CMK (cell line): Measurements from ENCODE around the gene PHF2.

Experiments used
- DNase-seq: peaks from one replicate; pipeline ENCODE4 v3.0.0-alpha.2; 2010; ENCODE audit warnings: low read depth

Gene PHF2

DNA sequence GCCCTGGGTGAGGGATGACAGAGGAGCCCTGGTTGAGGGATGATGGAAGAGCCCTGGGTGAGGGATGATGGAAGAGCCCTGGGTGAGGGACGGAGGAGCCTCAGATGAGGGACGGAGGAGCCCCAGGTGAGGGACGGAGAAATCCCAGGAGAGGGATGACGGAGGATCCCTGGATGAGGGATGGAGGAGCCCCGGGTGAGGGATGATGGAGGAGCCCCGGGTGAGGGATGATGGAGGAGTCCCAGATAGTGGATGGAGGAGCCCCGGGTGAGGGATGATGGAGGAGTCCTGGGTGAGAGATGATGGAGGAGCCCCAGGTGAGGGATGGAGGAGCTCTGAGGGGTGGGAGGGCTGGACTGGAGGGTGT is 10.9 kb downstream of the PHF2 start:
- no peak for DNase-seq

DNA sequence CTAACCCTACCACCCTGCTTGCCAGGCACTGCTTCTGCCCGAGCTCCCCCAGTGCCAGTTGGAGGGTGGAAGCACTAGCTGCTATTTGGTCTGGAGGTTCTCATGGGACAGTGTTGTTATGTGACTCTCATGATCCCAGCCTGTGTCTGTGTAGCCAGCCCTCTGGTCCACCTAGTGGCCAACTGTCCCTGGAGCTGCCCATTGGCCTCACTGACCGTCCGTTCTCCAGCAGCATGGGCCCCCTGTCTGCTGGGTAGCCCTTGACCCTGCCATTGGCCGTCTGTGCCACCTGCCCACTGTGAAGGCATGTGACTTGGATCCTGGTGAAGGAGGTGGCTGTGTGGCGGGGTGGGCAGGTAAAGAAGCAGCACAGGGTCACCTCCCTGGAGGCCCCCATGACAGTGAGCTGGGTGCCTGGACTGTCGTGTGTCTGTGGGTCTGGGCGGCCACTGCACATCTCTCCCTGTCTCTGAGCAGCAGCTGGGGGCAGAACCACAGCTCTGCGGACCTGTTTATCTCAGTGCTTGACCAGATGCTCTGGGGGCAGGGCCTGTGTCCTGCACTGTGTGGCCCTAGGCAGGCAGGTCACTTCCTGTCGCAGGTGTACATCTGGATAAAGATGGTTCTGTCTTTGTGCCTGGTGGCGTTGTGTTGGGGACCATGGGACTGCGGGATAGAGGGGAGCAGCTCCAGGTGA is 11.4 kb downstream of the PHF2 start:
- no peak for DNase-seq

DNA sequence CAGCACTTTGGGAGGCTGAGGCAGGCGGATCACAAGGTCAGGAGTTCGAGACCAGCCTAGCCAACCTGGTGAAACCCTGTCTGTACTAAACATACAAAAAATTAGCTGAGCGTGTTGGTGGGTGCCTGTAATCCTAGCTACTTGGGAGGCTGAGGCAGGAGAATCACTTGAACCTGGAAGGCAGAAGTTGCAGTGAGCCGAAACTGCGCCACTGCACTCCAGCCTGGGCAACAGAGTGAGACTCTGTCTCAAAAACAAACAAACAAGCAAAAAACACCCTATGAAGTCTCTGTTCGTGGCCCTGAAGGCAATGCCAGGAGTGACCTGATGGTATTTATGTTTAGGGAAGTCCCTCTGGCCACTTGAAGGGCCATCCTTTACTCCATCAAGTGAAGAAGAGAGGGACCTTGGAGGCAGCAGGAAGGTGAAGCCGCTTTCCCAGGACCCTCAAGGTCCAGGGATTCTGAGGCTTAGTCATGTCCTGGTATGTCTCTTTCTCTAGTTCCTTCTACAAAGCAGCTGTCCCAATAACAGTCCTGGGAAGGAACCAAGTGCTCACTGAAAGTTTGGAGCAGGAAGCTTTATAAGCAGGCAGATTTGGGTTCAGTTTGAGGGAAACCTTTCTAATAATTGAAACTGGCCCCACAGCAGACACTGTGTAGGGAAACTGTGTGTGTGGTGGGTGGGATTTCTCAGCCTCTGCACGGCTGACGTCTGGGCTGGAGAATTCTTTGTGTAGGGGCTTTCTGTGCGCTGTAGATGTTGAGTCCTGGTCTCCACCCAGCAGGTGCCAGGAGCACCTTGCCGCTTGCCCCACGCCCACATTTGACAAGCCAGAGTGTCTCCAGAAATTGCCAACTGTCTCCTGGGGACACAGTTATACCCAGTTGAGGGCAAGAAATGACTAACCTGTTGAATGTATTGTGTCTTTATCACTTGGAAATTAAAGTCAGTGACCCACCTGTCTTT is 12.5 kb downstream of the PHF2 start:
- DNase-seq, result no peak

DNA sequence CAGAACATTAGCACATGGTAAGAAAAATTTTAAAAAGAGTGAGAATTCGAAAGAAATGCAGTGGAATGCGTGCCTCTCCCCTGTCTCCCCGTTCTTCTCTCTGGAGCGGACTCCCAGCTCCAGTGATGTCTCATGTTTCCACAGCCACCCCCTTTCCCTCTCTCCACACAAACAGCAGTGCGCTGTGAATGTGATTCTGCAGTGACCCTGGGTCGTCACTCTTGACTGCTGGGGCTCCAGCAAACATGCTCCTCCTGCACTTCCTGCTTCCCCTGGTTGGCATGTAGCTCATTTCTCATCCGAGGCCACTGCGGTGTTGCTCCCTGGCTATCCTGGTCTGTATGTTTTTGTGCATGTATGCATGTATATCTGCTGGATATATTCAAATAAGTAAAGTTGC is 13.3 kb downstream of the PHF2 start:
- no peak for DNase-seq

DNA sequence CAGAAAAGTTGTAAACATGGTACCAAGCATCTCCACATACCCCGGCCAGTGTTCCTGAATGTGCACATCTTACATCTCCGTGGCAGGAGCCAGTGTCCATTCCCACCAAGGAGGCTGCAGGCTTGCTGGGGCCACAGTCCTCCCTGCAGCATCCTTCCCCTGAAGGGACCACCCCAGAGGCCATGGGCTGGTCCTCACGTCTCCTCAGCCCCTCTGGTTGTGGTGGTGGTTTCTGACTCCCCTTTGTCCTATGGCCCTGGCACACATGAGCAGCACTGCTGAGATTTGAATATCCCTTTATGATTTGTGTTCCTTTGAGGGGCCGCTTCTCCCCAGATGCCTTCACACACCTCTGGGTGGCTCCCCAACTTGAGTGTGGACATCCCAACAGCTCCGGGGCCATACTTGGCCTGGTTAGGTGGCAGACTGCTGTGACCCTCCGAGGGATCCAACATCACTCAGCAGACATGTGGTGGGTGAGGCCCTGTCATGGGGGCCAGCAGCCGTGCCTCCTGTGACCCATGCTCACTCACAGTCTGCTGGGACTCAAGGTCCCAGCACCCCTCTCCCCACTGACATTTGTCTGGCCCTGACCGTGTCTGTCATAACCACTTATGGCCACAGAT is 14.3 kb downstream of the PHF2 start:
- no peak for DNase-seq

DNA sequence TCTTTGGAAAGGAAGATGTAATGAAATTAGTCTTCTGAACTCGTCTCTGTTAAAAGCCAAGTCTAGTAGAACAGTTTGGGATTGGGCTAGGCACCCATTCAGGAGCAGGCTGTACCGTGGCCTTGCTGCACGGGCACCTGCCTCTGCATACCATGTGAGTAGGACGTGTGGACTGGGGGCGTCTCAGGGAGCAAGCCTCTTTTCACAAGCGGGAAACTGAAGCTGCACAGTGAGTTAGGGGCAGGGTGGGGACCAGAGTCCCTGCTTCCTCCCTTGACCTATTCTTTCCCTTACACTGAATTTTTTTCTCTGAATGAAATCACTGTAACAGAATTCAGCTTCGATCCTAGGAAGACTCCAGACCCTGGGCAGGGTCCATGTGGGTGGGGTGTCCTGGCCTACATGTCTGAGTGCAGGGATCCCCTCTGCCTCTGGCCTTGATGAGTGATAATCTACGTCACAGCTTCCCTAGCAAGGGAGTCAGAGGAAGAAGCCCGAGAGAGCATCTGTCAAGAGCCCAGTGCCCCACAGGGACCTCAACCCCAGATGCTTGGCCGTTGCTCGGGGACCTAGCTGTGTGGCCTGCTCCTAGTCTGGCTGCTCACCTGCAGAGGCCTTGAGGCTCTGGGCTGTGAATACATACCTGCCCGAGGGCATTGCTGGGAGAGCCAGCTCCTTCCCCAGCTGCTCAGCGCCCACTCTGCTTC is 15.1 kb downstream of the PHF2 start:
- no peak for DNase-seq

DNA sequence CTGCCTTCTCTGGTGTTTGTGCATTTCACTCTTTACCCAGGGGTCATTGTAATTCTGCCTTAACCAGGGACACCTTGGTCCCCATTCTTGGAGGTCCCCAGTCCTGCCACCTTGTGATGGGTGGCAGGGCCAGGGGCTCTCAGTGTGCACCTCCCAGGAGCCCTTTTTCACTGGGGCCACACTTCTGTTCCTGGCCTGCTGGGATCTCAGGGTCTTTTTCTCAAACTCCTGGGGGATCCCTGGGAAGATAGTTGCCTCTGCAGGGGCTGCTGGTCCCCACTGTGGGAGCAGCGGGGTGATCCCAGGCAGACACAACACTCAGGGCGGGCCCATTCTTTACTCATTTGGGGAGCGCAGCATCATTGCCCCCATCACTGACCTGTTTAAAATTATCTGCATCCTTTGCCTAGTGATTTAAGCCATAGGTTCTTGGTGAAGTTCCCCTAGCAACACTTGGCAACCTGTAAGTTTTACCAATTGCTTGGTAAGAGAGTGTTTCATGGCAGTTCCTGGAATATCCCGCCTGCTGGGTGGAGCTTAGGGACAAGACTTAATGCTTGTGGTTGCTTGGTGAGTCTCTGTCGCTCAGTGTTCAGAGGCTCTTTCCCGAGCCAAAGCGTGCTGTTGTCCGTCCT is 15.7 kb downstream of the PHF2 start:
- DNase-seq, result no peak

DNA sequence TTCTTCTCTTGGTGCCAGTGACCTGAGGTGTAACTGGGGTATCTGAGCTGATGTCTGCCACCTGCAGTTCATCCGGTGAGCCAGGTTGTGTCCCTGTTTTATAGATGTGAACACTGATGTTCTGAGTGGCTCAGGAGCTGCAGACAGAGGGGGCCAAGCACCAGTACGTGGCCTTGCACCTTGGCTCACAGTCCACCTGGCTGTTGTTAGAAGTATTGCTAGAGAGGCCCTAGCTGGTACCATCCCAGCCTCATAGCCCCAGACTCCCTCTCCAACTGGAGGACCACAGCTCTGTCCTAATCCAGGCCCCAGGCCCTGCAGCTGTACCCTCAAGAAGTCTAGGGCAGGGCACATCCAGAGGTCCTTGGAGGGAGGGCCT is 16.2 kb downstream of the PHF2 start:
- DNase-seq, result no peak

DNA sequence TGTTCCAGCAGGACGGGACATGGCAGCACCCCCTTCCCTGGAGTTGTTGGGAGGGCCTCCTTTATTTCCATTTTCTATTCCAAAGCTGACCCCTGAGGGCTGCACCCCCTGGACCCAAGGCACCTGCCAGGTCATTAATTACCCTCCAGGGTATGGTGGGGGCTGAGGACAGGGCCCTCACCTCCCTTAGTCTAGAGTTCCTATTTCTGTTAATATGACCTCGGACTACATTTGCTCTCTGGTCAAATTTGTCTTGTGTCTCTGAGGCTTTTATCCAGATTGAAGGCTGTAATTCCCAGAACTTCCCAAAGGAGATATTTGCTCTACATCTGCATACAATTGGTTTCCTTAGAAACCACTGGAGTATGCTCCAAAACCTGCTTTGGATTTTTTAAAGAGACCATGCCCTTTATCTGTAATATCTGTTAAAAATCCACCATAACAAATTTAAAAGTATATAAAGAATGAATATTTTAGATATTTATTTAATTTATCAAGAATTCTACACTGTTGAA is 16.8 kb downstream of the PHF2 start:
- no peak for DNase-seq

DNA sequence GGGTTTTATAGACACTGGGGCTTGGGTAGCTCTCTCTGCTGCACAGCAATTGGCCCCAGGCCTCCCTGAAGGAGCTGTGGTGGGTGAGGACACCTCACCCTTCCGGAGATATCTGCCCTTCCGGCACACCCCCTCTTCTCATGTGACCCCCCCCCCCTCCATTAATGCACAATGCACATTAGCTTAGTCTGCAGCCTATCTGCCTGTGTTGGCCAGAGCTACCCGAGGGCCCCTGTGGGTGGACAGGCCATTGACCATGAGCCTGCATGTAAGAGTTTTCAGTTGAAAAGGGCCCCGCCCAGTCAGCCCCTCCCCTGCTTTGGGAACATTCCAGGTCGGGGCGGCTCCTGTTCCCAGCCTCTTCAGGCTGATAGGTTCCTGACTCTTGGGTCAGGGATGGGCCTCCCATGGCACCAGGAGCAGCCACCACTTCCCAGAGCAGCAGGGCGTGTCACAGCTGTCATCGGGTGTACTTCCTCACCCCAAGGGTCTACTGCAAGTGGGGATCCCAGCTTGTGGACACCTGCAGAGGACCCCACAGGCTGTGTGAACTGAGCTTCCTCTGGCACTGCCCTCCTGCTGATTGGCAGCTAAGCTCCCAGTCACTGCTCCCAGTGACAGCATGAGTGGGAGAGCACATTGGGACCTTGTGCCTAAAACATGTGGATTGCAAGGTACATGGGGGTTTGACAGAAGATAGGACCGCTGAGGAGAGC is 17.8 kb downstream of the PHF2 start:
- no peak for DNase-seq

DNA sequence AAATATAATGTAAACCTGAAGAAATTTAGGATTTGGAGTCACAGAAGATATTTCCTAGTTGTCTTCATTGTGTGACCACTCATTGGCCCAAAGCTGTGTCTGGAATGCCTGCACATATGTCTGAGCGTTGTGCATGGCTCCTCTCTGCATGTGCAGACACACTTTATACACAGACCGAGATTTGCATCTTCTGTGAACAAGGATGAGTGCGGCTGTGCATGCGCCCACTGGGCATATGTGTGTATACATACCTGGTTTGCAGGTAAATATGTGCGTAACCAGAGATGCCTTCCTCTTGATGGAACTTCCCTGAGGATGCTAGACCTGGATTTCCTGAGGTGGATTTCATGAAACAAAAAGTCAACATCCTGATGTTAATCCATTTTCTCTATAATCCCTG is 19.1 kb downstream of the PHF2 start:
- no peak for DNase-seq

DNA sequence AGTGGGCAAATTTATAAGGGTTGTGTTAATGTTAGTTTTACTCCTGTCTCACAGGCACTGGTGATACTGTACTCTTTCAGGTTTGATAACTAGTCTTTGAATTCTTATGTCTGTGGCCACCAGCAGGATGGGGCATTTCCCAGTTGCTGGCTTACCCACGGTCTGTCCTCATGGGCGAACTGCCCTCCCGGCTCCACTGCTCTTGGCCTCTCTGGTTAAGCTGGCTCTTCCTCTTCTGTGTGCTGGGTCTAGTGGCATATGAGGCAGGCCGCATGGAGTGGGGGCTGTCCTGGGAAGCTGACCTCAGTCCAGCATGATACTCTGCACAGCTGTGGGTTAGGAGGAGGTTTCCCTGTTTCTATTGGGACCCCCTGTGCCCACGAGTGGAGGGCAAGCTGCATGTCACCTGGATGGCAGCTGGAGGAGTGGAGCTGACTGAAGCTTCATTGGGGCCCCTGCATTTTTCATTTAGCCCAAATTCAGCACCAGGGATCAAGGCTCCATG is 19.5 kb downstream of the PHF2 start:
- DNase-seq, result no peak

DNA sequence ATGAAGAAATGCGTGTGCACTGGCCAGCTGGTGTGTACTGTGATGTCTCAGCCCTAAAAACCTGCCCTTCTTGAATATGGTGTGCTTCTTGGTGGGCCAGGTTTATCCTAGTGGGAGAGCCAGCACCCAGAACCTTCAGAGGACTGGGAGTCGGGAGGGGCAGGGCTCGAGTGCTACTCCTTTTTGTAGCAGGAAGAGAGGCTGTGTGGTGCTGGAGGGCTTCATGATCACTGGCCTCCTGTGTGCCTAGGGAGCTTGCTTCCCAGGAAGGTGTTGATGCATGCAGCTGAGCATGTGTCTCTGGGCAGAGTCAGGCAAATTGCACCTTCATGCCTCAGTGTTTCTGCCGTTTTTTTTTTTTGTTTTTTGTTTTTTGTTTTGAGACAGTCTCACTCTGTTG is 20.0 kb downstream of the PHF2 start:
- no peak for DNase-seq

DNA sequence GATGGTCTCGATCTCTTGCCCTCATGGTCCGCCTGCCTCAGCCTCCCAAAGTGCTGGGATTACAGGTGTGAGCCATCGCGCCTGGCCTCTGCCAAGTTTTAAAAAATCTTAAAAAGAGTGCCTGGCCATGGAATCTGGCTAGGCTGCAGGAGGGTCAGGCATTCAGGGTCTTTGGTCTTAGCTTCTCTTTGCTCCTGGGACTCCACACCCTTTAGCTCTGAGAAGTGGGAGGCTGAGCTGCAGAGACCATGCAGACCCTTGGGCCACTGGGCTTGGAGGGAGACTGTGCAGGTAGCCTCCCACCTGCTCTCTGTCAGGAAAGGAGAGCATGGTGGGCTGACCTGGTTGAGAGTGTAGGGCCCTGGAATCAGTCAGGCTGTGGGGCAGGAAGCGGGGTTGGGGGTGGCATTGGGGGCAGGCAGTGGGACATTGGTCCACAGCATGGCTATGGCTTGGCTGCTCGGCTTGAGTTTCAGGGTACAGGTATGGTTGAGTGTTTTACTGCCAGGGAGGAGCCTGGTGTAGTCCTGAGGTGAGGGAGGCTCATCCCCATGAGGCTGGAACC is 20.8 kb downstream of the PHF2 start:
- no peak for DNase-seq

DNA sequence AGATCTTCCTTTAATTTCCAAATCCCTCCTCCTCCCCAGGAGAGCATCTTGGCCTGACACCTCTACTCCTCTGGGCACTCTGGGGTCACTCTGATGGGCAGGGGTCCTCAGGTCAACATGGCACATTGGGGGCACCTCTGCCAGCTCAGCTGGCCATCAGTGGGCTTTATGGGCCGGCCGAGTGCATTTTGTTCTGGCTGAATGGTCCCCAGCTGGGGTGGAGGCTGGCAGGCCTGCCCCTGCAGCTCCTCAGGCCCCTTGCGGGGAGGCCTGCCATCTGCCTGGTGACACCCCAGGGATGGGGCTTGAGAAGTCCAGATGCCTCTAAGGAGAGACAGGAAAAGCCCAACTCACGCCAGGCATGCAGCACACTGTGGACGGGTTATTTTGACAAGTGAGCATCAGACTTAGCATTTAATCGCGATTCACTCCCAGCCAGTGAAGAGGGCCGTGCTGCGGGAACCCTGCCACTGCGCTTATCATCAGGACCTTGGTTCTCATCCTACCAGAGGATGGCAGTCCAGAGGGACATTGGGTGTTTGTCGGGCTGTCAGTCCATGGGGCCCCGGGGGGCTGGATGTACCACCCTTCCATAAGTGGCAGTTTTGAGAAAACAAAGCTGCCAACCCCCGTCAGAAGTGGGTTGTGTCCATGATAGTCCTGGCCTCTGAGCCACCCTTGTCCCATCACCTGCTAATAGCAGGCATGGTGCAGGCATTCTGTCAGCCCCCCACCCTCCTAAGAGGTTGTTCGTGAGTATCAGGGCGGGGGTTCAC is 21.7 kb downstream of the PHF2 start:
- DNase-seq, result no peak

DNA sequence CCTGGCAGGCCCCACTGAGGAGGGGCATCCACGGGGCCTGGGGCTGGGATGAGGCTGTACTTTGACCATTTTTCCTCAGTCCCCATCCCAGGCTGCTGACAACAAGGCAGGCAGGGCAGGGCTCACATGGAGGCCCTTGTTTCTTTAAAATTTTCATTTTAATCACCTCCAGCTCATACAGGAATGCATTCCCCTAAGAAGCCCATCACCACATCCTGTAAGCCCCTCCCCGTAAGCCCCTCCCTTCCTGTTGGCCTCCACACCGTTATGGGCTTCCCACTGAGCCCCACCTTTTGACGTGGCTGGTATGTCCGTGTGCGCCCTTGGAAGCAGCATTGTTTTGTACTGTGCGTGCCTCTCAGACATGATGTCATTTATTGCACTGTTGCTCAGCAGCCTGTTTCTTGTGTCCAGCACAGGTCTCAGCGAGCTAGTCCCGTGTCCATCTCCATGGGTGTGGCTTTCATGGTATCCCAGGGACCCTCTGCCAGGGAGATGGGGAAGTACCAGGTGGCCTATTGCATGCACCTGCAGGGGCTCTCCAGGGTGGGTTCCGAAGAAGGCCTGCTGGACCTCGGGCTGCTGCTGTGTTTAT is 22.4 kb downstream of the PHF2 start:
- DNase-seq, result no peak

DNA sequence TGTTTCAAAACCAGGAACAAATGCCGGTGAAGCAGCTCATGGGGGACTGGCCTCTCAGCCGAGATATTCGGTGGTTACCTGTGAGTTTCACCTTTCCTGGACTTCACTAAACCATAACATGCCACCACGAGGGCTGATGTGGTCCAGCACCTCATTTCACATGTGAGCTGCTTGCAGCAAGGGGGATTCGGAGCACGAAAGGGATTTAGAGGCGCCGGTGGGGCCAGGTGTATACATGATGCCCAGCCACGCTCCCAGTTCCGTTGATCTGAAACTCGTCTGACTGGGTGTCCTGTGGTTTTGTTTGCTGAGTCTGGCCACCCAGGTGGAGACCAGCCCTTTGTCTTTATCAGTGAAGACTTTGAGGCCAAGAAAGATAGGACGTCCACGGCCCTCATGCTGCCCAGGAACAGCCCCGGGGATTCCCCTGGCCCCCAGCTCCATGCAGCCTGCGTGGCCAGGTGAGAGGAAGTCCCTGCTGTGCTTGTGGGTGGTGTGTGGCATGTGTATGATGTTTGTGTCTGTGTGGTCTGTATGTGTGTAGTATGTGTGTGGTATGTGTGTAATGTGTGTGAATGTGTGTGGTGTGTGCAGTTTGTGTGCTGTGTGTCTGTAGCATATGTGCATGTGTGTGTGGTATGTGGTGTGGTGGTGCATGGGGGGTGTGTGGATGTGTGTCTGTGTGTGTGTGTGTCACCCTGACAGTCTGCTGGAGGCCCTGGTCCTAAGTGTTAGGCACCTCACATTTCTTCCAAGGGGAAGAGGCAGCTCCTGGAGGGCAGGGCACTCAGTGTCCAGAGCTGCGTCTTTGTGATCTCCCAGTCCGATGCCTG is 23.4 kb downstream of the PHF2 start:
- no peak for DNase-seq

DNA sequence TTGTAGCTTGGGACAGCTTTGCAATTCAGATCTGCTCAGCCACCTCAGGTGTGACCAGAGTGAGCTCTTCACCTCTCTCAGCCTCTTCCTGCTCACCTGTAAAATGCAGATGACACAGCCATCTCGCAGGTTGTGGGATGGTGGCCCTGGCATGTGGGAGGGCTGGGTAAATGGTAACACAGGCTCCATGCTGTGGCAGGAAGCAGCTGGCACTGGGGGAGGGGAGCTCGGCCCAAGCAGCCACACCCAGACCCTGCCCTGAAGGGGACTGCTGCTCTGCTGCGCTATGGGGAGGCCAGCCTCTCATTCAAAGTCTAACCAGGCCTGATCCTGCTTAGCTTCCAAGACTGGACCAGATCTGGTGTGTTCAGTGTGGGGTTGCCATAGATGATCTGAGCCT is 24.1 kb downstream of the PHF2 start:
- DNase-seq, result no peak
